ENCODE results near the gene ARMC9.
"Not testable (repeated sequence)": the region's sequence is repeated elsewhere in the genome, so short reads cannot be mapped to it uniquely, and the experiment has no call there.

ARMC9 gene

GRCh38 chr2:231198291-231199173, at the start of gene ARMC9:
Gene ARMC9 (plus strand): TSS chr2:231198631. CDS start chr2:231206239, 7,608 bp downstream.
- peak; percentile 45 to 61 for DNase-seq (ENCODE audit: low read depth in 1 of 2, low spot score in 1 of 2)

DNA sequence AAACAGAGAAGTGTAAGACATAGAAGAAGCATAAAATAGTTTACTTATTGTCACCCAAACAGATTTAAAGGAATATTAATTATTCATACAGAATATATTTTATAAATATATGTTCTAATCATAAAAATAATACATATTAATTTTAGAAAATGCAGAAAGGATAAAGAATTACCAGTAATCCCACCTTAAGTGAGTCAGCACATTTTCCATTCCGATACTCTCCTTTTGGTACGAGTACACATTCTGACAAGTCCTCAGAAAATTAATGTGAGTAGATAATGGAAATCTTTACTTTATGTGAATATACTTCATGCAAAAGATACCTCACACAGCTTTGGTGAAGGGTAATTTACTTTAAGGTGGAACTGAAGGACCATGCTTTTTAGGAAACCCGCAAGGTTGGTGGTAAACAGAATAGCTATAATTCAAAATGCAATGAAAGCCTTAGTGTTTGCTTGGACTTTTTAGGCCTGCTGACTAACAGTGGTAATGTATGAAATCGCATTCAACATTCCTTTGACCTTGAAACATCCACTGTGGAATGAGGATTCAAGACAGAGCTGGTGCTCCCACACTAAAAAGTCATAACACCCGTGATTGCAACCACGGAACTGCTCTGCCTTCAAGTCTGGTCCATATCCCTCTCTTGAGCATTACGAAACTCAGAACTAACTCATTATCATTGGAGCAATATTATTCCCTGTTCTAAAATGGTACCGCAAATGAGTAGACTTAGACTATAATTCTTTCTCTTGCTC, 45.5 kb upstream of the ARMC9 start:
- DNase-seq (ENCODE audit: low read depth in 1 of 2, low spot score in 1 of 2), result no peak

- no peak for DNase-seq (ENCODE audit: low read depth in 1 of 2, low spot score in 1 of 2)
Observed at GRCh38 chr2:231159306-231159705, 39.1 kb upstream of the ARMC9 start.

DNA sequence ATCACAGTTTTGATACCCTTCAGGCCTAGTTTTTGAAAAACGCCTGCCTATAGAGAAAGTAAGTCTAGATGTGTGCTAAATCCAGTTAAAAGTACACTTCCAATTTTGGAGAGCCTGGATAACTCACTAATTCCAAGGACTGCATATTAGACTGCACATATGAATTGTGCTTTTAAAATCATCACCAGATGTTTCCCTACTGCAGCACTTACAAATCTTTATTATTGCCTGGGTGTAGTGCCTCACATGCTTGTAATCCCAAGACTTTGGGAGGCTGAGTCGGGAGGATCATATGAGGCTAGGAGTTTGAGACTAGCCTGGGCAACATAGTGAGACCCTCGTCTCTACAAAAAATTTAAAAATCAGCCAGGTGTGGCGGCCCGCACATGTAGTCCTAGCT, 37.7 kb upstream of the ARMC9 start:
- no peak for DNase-seq (ENCODE audit: low read depth in 1 of 2, low spot score in 1 of 2)

GRCh38 chr2:231161252-231161839, 37.1 kb upstream of the ARMC9 start:
- no peak for DNase-seq (ENCODE audit: low read depth in 1 of 2, low spot score in 1 of 2)

DNA sequence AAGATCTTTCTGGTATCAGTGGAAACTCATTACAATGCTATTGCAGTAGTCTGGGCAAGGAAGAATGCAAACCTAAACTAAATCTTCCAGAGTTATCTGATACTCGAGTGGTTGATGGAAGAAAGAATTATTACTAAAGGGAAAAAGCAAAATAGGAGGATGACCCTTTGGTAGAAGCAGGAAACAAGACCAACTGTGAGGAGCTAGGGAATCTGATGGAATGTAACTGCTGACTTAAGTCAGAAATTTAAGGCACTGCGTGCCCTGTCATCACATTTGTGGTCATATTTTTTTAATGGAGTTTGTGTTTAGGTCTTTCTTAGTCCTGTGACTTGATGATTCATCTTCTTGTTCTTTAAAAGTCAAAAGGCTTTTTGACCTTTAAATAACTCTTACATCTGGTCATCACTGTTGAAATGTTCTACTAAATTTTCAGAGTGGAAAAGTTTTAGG, 36.5 kb upstream of the ARMC9 start:
- no peak for DNase-seq (ENCODE audit: low read depth in 1 of 2, low spot score in 1 of 2)

DNA sequence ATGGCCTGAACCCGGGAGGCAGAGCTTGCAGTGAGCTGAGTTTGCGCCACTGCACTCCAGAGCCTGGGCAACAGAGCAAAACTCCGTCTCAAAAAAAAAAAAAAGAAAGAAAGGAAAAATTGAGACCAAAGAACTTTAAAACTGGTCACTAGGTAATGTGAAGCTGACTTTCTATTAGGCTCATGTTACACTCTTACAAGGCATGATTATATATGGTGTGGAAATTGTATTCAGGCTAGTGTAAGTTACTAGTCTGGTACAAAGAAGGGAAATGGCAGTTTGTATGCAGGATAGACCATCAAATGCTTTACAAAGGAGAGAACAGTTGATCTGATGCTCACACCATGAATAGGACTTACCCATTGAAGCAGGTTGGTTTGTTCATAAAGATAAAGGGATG, 35.4 kb upstream of the ARMC9 start:
- DNase-seq (ENCODE audit: low read depth in 1 of 2, low spot score in 1 of 2), result no peak

DNA sequence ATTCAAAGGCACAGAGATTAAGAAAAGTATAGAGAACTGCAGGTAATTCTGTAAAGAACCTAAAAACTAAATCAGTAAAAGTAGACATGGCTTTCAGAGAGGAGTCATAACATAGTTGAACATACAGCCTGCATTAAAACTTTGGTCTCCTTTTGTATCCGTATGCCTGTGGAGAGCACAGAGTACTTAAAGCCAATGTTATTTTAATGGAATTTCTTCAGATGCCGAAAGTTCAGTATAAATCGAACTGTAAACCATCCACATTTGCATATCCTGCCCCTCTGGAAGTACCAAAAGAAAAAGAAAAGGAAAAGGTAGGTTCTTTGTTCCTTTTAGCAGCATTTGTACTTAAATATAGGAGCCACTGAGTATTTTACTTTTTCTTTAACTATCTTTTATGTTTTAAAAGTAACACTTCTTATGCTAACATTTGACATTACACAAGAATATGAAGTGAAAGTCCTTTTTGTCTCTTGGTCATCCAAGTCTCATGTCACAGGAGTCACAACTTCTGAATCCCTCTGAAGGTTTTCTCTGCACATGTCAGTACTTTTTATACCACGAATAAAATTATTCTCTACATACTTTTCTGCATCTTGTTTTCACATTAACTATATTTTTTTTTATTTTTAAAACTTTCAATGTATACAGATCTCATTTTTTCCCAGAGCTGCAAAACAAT, 34.9 kb upstream of the ARMC9 start:
- no peak for DNase-seq (ENCODE audit: low read depth in 1 of 2, low spot score in 1 of 2)

DNA sequence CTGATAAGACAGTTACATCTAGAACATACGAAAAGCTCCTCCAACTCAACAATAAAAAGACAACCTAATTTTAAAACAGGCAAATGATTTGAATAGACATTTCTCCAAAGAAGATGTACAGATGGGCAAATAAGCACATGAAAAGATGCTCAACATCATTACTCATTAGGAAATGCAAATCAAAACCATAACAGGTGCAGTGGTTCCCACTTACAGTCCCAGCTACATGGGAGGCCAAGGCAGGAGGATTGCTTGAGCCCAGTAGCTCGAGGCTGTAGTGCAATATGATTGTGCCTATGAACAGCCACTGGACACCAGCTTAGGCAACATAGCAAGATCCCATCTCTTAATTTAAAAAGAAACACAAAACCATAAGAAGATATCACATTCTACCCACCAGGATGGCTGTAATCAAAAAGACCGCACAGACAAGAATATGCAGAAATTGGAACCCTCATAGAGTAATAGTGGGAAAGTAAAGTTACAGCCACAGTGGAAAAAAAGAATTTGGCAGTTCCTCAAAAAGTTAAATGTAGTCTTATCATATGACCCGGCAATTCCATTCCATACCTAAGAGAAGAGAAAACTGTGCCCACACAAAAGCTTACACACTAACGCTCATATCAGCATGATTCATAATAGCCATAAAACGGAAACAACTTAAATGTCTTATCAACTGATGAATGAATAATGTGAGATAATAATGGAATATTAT, 30.5 kb upstream of the ARMC9 start:
- DNase-seq (ENCODE audit: low read depth in 1 of 2, low spot score in 1 of 2), result no peak

DNA sequence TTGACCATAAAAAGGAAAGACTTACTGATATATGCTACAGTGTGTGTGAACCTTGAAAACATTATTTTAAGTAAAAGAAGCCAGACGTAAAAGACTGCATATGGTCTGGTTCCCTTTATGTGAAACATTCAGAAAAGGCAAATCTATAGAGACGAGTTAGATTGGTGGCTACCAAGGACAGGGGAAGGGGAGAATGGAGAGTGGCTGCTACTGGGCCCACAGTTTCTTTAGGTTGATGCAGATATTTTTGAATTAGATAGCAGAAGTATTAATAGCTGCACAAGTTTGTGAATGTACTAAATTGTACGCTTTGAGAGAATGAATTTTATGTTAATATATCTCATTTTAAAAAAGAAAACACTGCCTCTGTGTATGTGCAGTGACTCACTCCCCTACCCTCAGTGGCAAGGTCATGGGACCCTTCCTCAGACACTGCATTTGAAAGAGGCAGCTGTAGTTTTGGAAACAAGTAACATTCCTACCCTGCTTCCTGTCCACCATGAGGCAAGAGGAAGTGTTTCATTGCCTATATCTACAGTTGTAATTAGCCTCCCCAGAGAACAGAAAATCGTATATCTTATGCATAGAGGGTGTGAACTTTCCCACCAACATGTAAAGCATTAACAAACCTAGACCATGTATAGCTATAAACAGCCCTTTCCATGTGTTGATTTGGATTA, 29.8 kb upstream of the ARMC9 start:
- DNase-seq (ENCODE audit: low read depth in 1 of 2, low spot score in 1 of 2), result no peak

DNA sequence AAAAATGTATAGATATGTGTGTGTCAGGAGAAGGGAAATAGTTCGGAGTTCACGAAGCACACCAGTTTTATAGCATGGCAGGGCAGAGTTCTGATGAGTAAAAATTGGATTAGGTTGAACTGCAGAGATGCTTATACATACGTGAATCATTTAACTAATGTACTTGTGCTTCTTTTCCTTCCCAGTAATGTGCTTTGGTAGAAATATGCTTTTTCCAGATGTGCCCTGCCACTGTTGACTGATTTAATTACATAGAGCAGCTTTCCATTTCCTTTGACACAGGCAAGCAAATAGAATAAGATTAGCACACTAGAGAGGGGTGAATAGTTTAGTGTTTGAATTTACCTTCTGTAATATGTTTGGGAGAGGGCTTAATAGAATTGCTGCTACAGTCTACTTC, 28.9 kb upstream of the ARMC9 start:
- no peak for DNase-seq (ENCODE audit: low read depth in 1 of 2, low spot score in 1 of 2)

- no peak for DNase-seq (ENCODE audit: low read depth in 1 of 2, low spot score in 1 of 2)
Observed at GRCh38 chr2:231170055-231170454, 28.4 kb upstream of the ARMC9 start.

GRCh38 chr2:231172025-231172424, 26.4 kb upstream of the ARMC9 start:
- no peak for DNase-seq (ENCODE audit: low read depth in 1 of 2, low spot score in 1 of 2)

DNA sequence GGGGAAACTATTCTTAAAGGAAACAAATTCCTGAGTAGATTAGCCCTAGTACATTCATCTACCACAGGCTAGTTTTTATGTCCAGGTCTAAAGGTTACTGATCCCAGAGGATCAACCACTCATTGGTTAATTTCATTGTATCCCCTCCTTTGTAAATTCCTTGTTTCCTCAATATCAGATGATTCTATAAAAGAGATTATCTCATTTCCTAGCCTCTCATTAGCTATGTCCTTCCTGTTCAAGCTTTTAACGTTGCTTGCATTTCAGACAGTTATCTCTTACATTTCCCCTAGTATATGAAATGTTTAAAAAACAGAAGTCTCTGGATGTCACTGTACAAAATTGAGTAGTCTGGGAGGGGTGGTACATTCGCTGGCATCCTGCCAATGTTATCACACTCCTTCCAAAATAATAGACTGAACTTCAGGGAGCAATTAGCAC, 24.2 kb upstream of the ARMC9 start:
- DNase-seq (ENCODE audit: low read depth in 1 of 2, low spot score in 1 of 2), result no peak

GRCh38 chr2:231176066-231176465, 22.4 kb upstream of the ARMC9 start:
- no peak for DNase-seq (ENCODE audit: low read depth in 1 of 2, low spot score in 1 of 2)

GRCh38 chr2:231177156-231178025, 21.0 kb upstream of the ARMC9 start:
- DNase-seq (ENCODE audit: low read depth in 1 of 2, low spot score in 1 of 2), result no peak

GRCh38 chr2:231178805-231179204, 19.6 kb upstream of the ARMC9 start:
- DNase-seq (ENCODE audit: low read depth in 1 of 2, low spot score in 1 of 2), result not testable (repeated sequence)

DNA sequence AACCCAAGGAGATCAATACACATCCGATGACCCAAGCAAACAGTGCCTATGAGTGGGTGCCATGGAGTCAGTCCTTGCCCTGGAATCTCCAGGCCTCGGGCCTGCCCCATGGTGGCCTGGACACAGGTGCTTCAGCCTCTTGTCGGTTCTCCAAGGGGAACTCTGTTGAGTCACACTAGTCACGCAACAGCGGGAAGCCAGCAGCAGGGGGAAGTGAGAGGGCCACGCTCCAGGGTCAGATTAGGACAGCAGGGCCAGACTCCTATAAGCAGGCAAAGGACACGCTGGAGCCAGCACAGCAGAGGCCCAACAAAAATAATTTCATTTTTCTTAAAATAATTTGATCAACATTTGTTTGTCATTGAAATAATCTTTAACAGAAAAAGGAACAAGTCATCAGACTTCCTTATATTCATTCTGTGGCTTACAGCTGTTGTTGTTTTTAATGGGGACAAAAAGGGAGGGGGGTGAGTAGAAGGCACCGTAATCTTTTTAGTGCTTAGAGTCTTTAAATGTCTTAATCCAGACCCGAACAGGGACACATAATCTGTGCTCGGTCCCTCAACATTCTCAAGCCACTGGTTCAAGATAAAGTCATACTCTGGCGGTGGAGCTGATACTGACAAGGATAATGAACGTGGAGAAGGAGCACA, 16.4 kb upstream of the ARMC9 start:
- no peak for DNase-seq (ENCODE audit: low read depth in 1 of 2, low spot score in 1 of 2)

- no peak for DNase-seq (ENCODE audit: low read depth in 1 of 2, low spot score in 1 of 2)
Observed at GRCh38 chr2:231182513-231182899, 15.9 kb upstream of the ARMC9 start.
